Measurements from ENCODE around the gene KCNK3. TPM values are rescaled to one million over a fixed set of nuclear protein-coding genes. Genes with fewer than 3 reads are reported as not detected.

KCNK3 gene
- total RNA-seq, 2 experiments from 2014 or later = not detected

GRCh38 chr2:26712486-26713465, 20.3 kb downstream of the KCNK3 start:
- ChIA-PET POLR2A (no interaction called here), CTCF (no interaction called here)
- no peak overlapping the region for H3K4me3 Mint-ChIP-seq
- H3K27ac Mint-ChIP-seq = no peak overlapping the region
- no peaks in the 10 kb centered on the region for H3K9me3 Mint-ChIP-seq
- H3K27me3 Mint-ChIP-seq = no peaks in the 10 kb centered on the region
- no peak for DNase-seq
- no peaks in the 10 kb centered on the region for H3K4me1 Mint-ChIP-seq
- H3K36me3 Mint-ChIP-seq (ENCODE audit: low read depth) = no peaks in the 10 kb centered on the region

DNA sequence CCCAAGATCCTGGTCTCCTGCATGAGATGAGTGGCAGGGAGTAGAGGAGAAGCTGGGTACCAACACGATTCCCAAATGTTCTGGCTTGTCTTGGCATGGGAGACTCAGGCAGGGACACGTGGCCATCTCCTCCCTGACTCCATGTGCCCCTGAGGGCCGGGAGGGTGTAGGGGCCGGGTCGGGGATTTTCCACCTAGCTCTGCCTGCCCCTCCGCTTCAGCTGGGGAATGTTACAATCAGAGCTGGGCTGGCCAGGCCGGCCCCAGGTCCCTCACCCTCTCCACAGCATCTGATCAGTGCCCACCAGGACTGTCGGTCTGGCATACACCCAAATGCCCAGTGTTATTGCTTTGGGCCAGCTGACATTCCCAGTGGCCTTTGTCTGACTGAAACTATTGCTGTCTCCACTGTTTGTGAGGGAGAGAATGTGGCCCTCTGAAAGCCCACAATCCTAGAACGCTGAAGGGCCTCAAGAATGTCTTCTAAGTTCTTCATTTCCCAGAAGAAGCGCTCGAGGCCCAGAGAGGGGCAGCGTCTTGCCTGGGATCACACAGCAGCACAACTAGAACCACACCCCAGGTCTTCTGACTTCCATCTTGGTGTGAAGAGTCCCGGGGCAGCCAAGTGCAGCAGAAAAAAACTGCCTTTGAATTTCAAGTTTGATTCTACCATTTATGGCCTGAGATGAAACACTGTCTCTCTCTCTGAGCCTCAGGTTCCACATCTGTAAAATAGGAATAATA, 23.2 kb downstream of the KCNK3 start:
- POLR2A ChIA-PET = no interaction called here
- CTCF ChIA-PET = no interaction called here
- H3K36me3 Mint-ChIP-seq (ENCODE audit: low read depth) = no peaks in the 10 kb centered on the region
- no peaks in the 10 kb centered on the region for H3K9me3 Mint-ChIP-seq
- H3K4me1 Mint-ChIP-seq = no peaks in the 10 kb centered on the region
- H3K4me3 Mint-ChIP-seq = no peak overlapping the region
- H3K27ac Mint-ChIP-seq = no peak overlapping the region
- H3K27me3 Mint-ChIP-seq = no peaks in the 10 kb centered on the region
- DNase-seq = no peak

- CTCF ChIA-PET = no interaction called here
- H3K4me1 Mint-ChIP-seq = no peaks in the 10 kb centered on the region
- POLR2A ChIA-PET = no interaction called here
Measured at GRCh38 chr2:26716340-26716739, 23.8 kb downstream of the KCNK3 start.

DNA sequence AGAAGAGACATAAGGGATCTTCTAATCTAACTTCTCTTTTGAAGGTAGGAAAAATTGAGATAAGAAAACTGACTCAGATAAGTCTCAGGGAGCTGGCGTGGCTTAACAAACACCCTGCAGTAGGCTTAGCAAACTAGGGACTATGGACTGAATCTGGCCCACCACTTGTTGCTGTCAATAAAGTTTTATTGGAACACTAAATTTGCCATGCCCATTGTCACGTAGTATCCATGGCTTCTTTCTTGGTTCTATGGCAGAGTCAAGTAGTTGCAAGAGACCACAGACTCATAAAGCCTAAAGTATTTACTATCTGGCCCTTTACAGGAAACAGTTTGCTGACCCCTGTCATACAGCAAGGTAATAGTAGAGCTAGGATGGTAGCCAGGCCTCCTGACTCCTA, 24.2 kb downstream of the KCNK3 start:
- no peaks in the 10 kb centered on the region for H3K9me3 Mint-ChIP-seq
- ChIA-PET POLR2A (no interaction called here), CTCF (interaction anchor here (0.6 kb wide), 1 partner anchor 778 kb away, joined by 3 read pairs; the partner anchor contains the start of gene FNDC4)
- no peak overlapping the region for H3K27ac Mint-ChIP-seq
- DNase-seq = no peak
- H3K36me3 Mint-ChIP-seq (ENCODE audit: low read depth) = no peaks in the 10 kb centered on the region
- no peak overlapping the region for H3K4me3 Mint-ChIP-seq
- H3K27me3 Mint-ChIP-seq = no peaks in the 10 kb centered on the region
- no peaks in the 10 kb centered on the region for H3K4me1 Mint-ChIP-seq

More at GRCh38 chr2:26716340-26716739, 23.8 kb downstream of the KCNK3 start:
- Mint-ChIP-seq H3K27ac (no peak overlapping the region), H3K36me3 (ENCODE audit: low read depth) (no peaks in the 10 kb centered on the region), H3K27me3 (no peaks in the 10 kb centered on the region), H3K9me3 (no peaks in the 10 kb centered on the region), H3K4me3 (no peak overlapping the region)
- DNase-seq = no peak

DNA sequence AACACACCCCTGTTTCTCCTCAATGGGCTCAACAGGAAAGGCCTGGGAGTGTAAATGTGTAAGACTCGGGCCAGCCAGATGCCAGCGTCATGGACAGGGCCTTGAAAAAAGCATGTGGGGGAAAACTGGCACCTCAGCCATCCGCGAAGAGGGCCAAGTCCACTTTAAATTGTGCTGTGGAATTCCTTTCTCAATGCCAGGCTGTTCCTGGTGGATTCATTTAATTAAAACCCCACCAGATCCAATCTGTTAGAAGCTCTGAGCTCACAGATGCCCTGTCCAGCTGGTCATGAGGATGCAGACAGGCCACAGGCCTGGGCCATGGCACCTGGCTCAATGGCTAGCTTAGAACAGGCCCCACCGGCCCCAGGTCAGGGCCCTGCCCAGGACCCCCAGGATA, 24.8 kb downstream of the KCNK3 start:
- no peaks in the 10 kb centered on the region for H3K36me3 Mint-ChIP-seq (ENCODE audit: low read depth)
- DNase-seq = no peak
- no peaks in the 10 kb centered on the region for H3K9me3 Mint-ChIP-seq
- H3K4me3 Mint-ChIP-seq = no peak overlapping the region
- H3K27ac Mint-ChIP-seq = no peak overlapping the region
- POLR2A ChIA-PET = no interaction called here
- H3K4me1 Mint-ChIP-seq = no peaks in the 10 kb centered on the region
- CTCF ChIA-PET = interaction anchor here (0.5 to 0.9 kb wide), 2 partner anchors 12 to 51 kb away, joined by 3 to 4 read pairs; no protein-coding TSS in a partner anchor
- no peaks in the 10 kb centered on the region for H3K27me3 Mint-ChIP-seq

DNA sequence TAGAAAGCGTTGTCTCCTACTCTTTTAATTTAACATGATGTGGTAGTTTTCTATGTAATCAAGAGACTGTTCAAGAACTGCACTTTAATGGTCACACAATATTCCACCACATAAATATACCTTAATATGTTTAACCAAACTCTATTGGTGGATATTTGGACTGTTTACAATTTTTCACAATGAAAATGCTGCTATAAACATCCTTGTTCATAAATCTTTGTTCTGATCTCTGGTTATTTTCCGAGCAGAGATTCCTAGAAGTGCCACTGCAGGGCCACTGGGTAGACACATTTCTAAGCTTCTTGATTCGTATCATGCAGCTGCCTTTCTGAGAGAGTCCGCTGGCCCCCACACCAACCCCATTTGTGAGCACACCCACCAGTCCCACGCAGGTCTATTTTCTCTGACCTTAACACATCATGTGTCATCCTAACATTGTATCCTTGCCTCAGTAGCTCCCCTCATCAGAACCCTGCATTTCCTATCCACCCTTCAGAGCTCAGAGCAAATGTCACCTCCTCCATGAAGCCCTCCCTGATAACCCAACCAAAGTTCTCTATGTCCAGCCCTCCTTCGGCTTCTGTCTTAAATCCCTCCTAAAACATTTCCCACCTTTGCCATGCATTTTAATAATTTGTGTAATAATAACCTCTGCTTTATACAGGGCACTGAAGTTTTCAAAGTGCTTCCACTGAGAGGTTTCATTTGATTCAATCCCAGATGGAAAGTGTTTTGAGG, 26.6 kb downstream of the KCNK3 start:
- POLR2A ChIA-PET = no interaction called here
- CTCF ChIA-PET = no interaction called here
- no peak for DNase-seq
- no peak overlapping the region for H3K27ac Mint-ChIP-seq
- H3K4me3 Mint-ChIP-seq = no peak overlapping the region
- no peaks in the 10 kb centered on the region for H3K4me1 Mint-ChIP-seq
- H3K9me3 Mint-ChIP-seq = no peaks in the 10 kb centered on the region
- no peaks in the 10 kb centered on the region for H3K36me3 Mint-ChIP-seq (ENCODE audit: low read depth)
- no peaks in the 10 kb centered on the region for H3K27me3 Mint-ChIP-seq

GRCh38 chr2:26720322-26721114, 28.0 kb downstream of the KCNK3 start:
- no peak for DNase-seq
- ChIA-PET POLR2A (no interaction called here), CTCF (interaction anchor here (0.7 kb wide), 1 partner anchor 553 kb away, joined by 3 read pairs; no protein-coding TSS in a partner anchor)
- no peaks in the 10 kb centered on the region for H3K36me3 Mint-ChIP-seq (ENCODE audit: low read depth)
- H3K27me3 Mint-ChIP-seq = no peaks in the 10 kb centered on the region
- H3K4me3 Mint-ChIP-seq = no peak overlapping the region
- H3K27ac Mint-ChIP-seq = no peak overlapping the region
- no peaks in the 10 kb centered on the region for H3K4me1 Mint-ChIP-seq
- no peaks in the 10 kb centered on the region for H3K9me3 Mint-ChIP-seq

GRCh38 chr2:26721115-26722032, 28.9 kb downstream of the KCNK3 start:
- H3K36me3 Mint-ChIP-seq (ENCODE audit: low read depth) = no peaks in the 10 kb centered on the region
- no peak for DNase-seq
- H3K27ac Mint-ChIP-seq = no peak overlapping the region
- no peak overlapping the region for H3K4me3 Mint-ChIP-seq
- POLR2A ChIA-PET = no interaction called here
- CTCF ChIA-PET = no interaction called here
- H3K9me3 Mint-ChIP-seq = no peaks in the 10 kb centered on the region
- no peaks in the 10 kb centered on the region for H3K27me3 Mint-ChIP-seq
- no peaks in the 10 kb centered on the region for H3K4me1 Mint-ChIP-seq

DNA sequence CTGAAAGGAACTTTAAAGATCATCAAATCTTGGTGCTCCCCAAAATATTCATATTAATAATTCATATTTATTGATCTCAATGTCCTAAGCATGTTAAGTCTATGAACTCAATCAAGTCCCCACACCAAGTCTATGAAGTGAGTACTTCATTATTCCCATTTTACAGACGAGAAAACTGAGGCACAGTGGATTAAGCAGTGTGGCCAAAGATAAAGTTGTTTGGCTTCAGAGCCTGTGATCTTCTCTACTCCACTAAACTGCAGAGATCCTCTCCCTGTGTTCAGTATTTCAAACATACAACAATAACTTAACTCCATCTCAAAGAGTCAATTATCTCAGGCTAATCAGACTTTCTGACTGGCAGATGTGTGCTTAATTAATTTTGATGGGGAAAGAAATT, 29.8 kb downstream of the KCNK3 start:
- ChIA-PET CTCF (no interaction called here), POLR2A (no interaction called here)
- no peak for DNase-seq
- Mint-ChIP-seq H3K4me3 (no peak overlapping the region), H3K9me3 (no peaks in the 10 kb centered on the region), H3K36me3 (ENCODE audit: low read depth) (no peaks in the 10 kb centered on the region), H3K4me1 (no peaks in the 10 kb centered on the region), H3K27ac (no peak overlapping the region), H3K27me3 (no peaks in the 10 kb centered on the region)

DNA sequence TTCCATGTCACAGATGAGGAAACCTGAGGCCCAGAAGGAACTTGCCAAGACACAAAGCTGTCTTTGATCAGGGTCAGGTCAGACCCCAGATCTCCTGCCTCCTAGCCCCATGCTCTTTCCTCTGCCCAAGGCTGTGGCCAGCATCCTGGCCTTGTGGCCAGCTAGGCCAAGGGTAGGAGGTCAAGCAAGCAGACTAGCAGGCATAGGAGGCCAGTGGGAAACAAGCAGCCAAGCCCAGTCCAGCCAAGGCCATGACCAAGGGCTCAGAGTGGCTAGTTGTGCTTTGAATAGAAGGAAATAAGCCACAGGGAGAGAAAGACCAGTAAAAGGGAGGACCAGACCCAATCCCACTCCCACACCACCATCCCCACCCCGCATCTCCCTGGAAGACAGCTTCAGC, 30.4 kb downstream of the KCNK3 start:
- DNase-seq = no peak
- Mint-ChIP-seq H3K9me3 (no peaks in the 10 kb centered on the region), H3K27me3 (peaks cover 3% of the 10 kb centered on the region), H3K4me1 (no peaks in the 10 kb centered on the region), H3K4me3 (no peak overlapping the region), H3K27ac (no peak overlapping the region), H3K36me3 (ENCODE audit: low read depth) (no peaks in the 10 kb centered on the region)
- ChIA-PET CTCF (no interaction called here), POLR2A (no interaction called here)

- CTCF ChIA-PET = no interaction called here
- DNase-seq = no peak
- Mint-ChIP-seq H3K27me3 (peaks cover 3% of the 10 kb centered on the region), H3K36me3 (ENCODE audit: low read depth) (no peaks in the 10 kb centered on the region), H3K9me3 (no peaks in the 10 kb centered on the region), H3K27ac (no peak overlapping the region), H3K4me1 (no peaks in the 10 kb centered on the region), H3K4me3 (no peak overlapping the region)
- POLR2A ChIA-PET = no interaction called here
Measured at GRCh38 chr2:26723475-26723874, 31.0 kb downstream of the KCNK3 start.

Data from activated CD4-positive, alpha-beta T cell treated with anti-CD3 and anti-CD28 coated beads, Interleukin-2, amount 10 ng/mL, durations not matched to agents 7 days and 5 days (primary cell).